CD4-positive, alpha-beta T cell (primary cell): ENCODE results near the gene GDI1. TPM values are rescaled to one million over a fixed set of nuclear protein-coding genes. Genes with fewer than 3 reads are reported as not detected.

Experiments used
- ATAC-seq: fragments of 200-7000 bp; cut with Tn5 transposase; one replicate; pipeline ENCODE4 v1.10.0; 2022; ENCODE audit warnings: mild to moderate bottlenecking; ENCODE audit not compliant: poor library complexity
- CTCF ChIA-PET: fragments of 350-600 bp; sonication (Branson Sonifier 250); formaldehyde crosslinking; loops from one replicate; lab custom pipeline; 2021; ENCODE audit warnings: antibody characterized with exemption, inconsistent platforms; lab: Charles Lee
- POLR2A ChIA-PET: fragments of 350-600 bp; sonication (Branson Sonifier 250); formaldehyde crosslinking; loops from one replicate; lab custom pipeline; 2021; ENCODE audit warnings: antibody characterized with exemption, inconsistent platforms; lab: Charles Lee
- DNase-seq, 14 experiments: peaks; one replicate each; pipeline ENCODE4 v3.0.0-alpha.2; 2013 to 2020; ENCODE audit warnings: mixed read lengths in 2 of 14
- H3K27ac ChIP-seq, 2 donors: one replicate each; pipeline versions ENCODE4 v1.5.1 to v1.7.0; 2013; ENCODE audit warnings: low read length in 2 of 2, low read depth in 1 of 2, mild to moderate bottlenecking in 1 of 2
- H3K27me3 ChIP-seq, 2 experiments: 1 replicate in 1 of 2; 2 replicates in 1 of 2; pipeline versions ENCODE4 v1.6.1 to v1.7.0; 2013; ENCODE audit warnings: low read length in 2 of 2, control low read depth in 1 of 2, mild to moderate bottlenecking in 1 of 2, moderate library complexity in 1 of 2; ENCODE audit not compliant: insufficient read depth in 2 of 2, control insufficient read depth in 1 of 2
- H3K36me3 ChIP-seq: one replicate; pipeline ENCODE4 v1.6.1; 2013; ENCODE audit warnings: low read length, control low read depth; ENCODE audit not compliant: insufficient read depth
- H3K4me1 ChIP-seq: one replicate; pipeline ENCODE4 v1.6.1; 2013; ENCODE audit warnings: low read length, control low read depth; ENCODE audit not compliant: insufficient read depth
- H3K4me3 ChIP-seq: one replicate; pipeline ENCODE4 v1.5.1; 2013; ENCODE audit warnings: mild to moderate bottlenecking, low read length, moderate library complexity
- H3K9me3 ChIP-seq, 2 experiments: 1 replicate in 1 of 2; 2 replicates in 1 of 2; pipeline versions ENCODE4 v1.6.1 to v1.7.0; 2013; ENCODE audit warnings: low read length in 2 of 2, mild to moderate bottlenecking in 2 of 2, control low read depth in 1 of 2, moderate library complexity in 1 of 2; ENCODE audit not compliant: control insufficient read depth in 1 of 2, insufficient read depth in 1 of 2
- H3K27ac Mint-ChIP-seq: one replicate; pipeline ENCODE4 v1.8.0; 2020; ENCODE audit warnings: mixed read lengths
- H3K27me3 Mint-ChIP-seq: one replicate; pipeline ENCODE4 v1.8.0; 2021; ENCODE audit warnings: mixed read lengths
- H3K36me3 Mint-ChIP-seq: one replicate; pipeline ENCODE4 v1.8.0; 2021; ENCODE audit warnings: low read depth, mixed read lengths
- H3K4me1 Mint-ChIP-seq: one replicate; pipeline ENCODE4 v1.8.0; 2021; ENCODE audit warnings: low read depth, mixed read lengths
- H3K4me3 Mint-ChIP-seq: one replicate; pipeline ENCODE4 v1.8.0; 2020; ENCODE audit warnings: mild to moderate bottlenecking, mixed read lengths
- H3K9me3 Mint-ChIP-seq: one replicate; pipeline ENCODE4 v1.8.0; 2020; ENCODE audit warnings: mixed read lengths
- CTCF ChIP-seq: fragments of 200-600 bp; IDR thresholded peaks from one replicate; pipeline ENCODE4 v1.8.0; 2022; ENCODE audit warnings: antibody characterized with exemption, mild to moderate bottlenecking
- intact Hi-C, 2 experiments: fragments of 100-400 bp; cut with DNase I in 1 of 2; cut with micrococcal nuclease in 1 of 2; formaldehyde crosslinking; loops; one replicate each; pipeline versions ENCODE4 v1.15.1 to v1.9.0; 2023 to 2025; cut with DNase I, micrococcal nuclease
- total RNA-seq, 174 experiments: library from RNA in 2 of 174; stranded (reverse) in 2 of 174; gene quantifications; one replicate each; pipeline ENCODE4 v1.2.3 and lab custom pipeline; 2021 to 2026

Gene GDI1
- total RNA-seq, 2 experiments from 2014 or later = 144 to 145 TPM

- Mint-ChIP-seq H3K4me3 (no peak overlapping the region), H3K27me3 (no peaks in the 10 kb centered on the region), H3K9me3 (no peaks in the 10 kb centered on the region), H3K4me1 (no peaks in the 10 kb centered on the region), H3K36me3 (peaks cover 10% of the 10 kb centered on the region), H3K27ac (no peak overlapping the region)
- H3K4me1 ChIP-seq = no peaks in the 10 kb centered on the region
- no peak for TF ChIP-seq CTCF
- ChIA-PET CTCF (no interaction called here), POLR2A (no interaction called here)
- no peak for ATAC-seq
- no peak overlapping the region for H3K27ac ChIP-seq
- DNase-seq = no peak
- peaks cover 13% of the 10 kb centered on the region for H3K36me3 ChIP-seq
- H3K4me3 ChIP-seq = no peak overlapping the region
- no peaks in the 10 kb centered on the region for H3K9me3 ChIP-seq
- H3K27me3 ChIP-seq = no peaks in the 10 kb centered on the region
- intact Hi-C loops = no loop called here
These were observed 17.8 kb upstream of the GDI1 start for GRCh38 chrX:154419189-154419588.

DNA sequence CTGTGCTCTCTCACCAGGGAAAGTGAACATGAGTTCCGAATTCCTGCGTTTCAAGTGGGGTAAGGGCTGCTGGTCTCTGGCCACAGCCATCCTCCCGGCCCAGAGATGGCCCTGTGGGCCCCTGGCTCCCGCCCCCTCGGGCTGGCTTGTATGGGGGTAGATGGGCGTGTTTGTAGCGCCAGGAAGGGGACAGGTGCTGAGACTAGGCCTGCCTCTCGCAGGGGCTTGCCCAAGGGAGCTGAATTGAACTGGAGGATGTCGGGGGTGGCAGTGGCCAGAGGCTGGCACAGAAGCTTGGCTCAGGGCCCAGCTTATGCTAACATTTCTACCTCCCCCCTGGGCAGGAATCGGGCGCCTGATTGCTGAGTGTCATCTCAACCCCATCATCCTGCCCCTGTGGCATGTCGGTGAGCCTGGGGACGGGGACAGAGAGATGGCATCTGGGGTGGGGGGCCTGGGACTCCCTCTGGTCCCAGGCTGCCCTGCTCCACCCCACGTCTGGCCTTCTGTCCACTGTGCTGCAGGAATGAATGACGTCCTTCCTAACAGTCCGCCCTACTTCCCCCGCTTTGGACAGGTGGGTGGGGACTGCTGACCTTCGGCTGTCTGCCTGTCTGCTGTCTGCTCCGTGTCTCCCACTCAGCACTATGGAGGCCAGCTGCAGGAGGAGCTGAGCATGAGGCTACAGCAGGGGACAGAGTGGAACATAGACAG lies 17.1 kb upstream of the GDI1 start:
- peaks cover 10% of the 10 kb centered on the region for H3K36me3 Mint-ChIP-seq
- no peaks in the 10 kb centered on the region for H3K4me1 Mint-ChIP-seq
- ChIA-PET CTCF (no interaction called here), POLR2A (no interaction called here)
- no peak overlapping the region for H3K4me3 Mint-ChIP-seq
- peaks cover 13% of the 10 kb centered on the region for H3K36me3 ChIP-seq
- H3K27me3 Mint-ChIP-seq = no peaks in the 10 kb centered on the region
- no peaks in the 10 kb centered on the region for H3K27me3 ChIP-seq
- DNase-seq (peak in 1 of 14 experiments; percentile 1), ATAC-seq (no peak)
- H3K9me3 Mint-ChIP-seq = no peaks in the 10 kb centered on the region
- no peak overlapping the region for H3K27ac Mint-ChIP-seq
- H3K4me3 ChIP-seq = no peak overlapping the region
- intact Hi-C loops = no loop called here
- no peaks in the 10 kb centered on the region for H3K4me1 ChIP-seq
- H3K9me3 ChIP-seq = no peaks in the 10 kb centered on the region
- no peak for TF ChIP-seq CTCF
- no peak overlapping the region for H3K27ac ChIP-seq

DNA sequence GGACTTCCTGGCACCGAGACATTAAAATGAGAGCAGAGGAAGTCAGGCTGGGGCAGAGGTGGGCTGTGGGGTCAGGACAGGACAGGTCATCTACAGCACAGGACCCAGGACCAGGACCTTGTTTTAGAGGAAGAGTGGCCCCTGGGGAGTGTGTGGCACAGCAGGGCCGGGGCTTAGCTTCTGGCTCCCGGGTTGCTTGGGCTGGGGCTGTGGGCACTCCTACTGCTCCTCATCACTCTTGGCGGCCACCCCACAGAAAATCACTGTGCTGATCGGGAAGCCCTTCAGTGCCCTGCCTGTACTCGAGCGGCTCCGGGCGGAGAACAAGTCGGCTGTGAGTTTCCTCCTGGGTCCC lies 16.6 kb upstream of the GDI1 start:
- TF ChIP-seq CTCF = no peak
- no peak overlapping the region for H3K4me3 ChIP-seq
- Mint-ChIP-seq H3K4me3 (no peak overlapping the region), H3K36me3 (peaks cover 6% of the 10 kb centered on the region), H3K9me3 (no peaks in the 10 kb centered on the region), H3K27me3 (no peaks in the 10 kb centered on the region), H3K4me1 (no peaks in the 10 kb centered on the region), H3K27ac (no peak overlapping the region)
- H3K9me3 ChIP-seq = no peaks in the 10 kb centered on the region
- ChIA-PET POLR2A (interaction anchor here (1.1 kb wide), 1 partner anchor 95 kb away, joined by 3 read pairs; the partner anchor contains the start of gene FAM3A), CTCF (interaction anchor here (0.9 kb wide), 1 partner anchor 22 kb away, joined by 3 read pairs; the partner anchor contains the start of gene RPL10)
- peaks cover 13% of the 10 kb centered on the region for H3K36me3 ChIP-seq
- DNase-seq (no peak), ATAC-seq (no peak)
- intact Hi-C loops = no loop called here
- H3K4me1 ChIP-seq = no peaks in the 10 kb centered on the region
- H3K27ac ChIP-seq = no peak overlapping the region
- no peaks in the 10 kb centered on the region for H3K27me3 ChIP-seq
